SK-N-SH (cell line): ENCODE measurements around the gene ALX3. TPM values are rescaled to one million over a fixed set of nuclear protein-coding genes. Genes with fewer than 3 reads are reported as not detected.

Experiments
- CTCF ChIA-PET: fragments of 300-600, 350-600 bp; formaldehyde crosslinking; extraction: SDS; loops from one replicate; lab custom pipeline; 2021; lab: Yijun Ruan, JAX
- POLR2A ChIA-PET: fragments of 350-600 bp; sonication (Branson Sonifier 250); formaldehyde crosslinking; extraction: SDS; loops from one replicate; lab custom pipeline; 2020; ENCODE audit warnings: antibody characterized with exemption, inconsistent platforms; lab: Yijun Ruan, JAX
- DNase-seq: peaks from one replicate; pipeline ENCODE4 v3.0.0; 2012
- H2AFZ ChIP-seq: fragments of 200-600 bp; sonication (generic); 2 replicates; pipeline ENCODE4 v1.8.1; 2016; ENCODE audit warnings: antibody characterized with exemption, mild to moderate bottlenecking, low read depth
- H3F3A ChIP-seq: fragments of 200-600 bp; sonication (generic); replicated peaks from 2 replicates; pipeline ENCODE3; 2016; ENCODE audit warnings: antibody characterized with exemption, mild to moderate bottlenecking; ENCODE audit not compliant: insufficient read depth
- H3K27ac ChIP-seq, 2 experiments: fragments of 200-500 bp in 1 of 2; fragments of 200-600 bp in 1 of 2; sonication (Bioruptor generic) in 1 of 2; sonication (generic), shearing (Covaris generic) in 1 of 2; 2 replicates each; pipeline versions ENCODE4 v1.5.1 to v1.6.1; 2014 to 2016; ENCODE audit warnings: low read depth in 2 of 2, inconsistent platforms in 1 of 2, low read length in 1 of 2, mild to moderate bottlenecking in 1 of 2, mixed read lengths in 1 of 2
- H3K27me3 ChIP-seq: fragments of 200-600 bp; sonication (generic), shearing (Covaris generic); 2 replicates; pipeline ENCODE4 v1.6.1; 2016; ENCODE audit warnings: mixed run types; ENCODE audit not compliant: insufficient read depth
- H3K36me3 ChIP-seq, 2 experiments: fragments of 200-500 bp in 1 of 2; fragments of 200-600 bp in 1 of 2; sonication (Bioruptor generic) in 1 of 2; sonication (generic) in 1 of 2; replicated peaks in 1 of 2; 2 replicates each; pipeline versions ENCODE3 to v1.5.1; 2014 to 2016; ENCODE audit warnings: low read length in 1 of 2, mild to moderate bottlenecking in 1 of 2; ENCODE audit not compliant: insufficient read depth in 2 of 2, control insufficient read depth in 1 of 2
- H3K4me1 ChIP-seq, 2 experiments: fragments of 200-500 bp in 1 of 2; fragments of 200-600 bp in 1 of 2; sonication (Bioruptor generic) in 1 of 2; sonication (generic), shearing (Covaris generic) in 1 of 2; 2 replicates each; pipeline versions ENCODE4 v1.5.1 to v1.6.1; 2014 to 2016; ENCODE audit warnings: low read depth in 1 of 2, low read length in 1 of 2, mixed run types in 1 of 2; ENCODE audit not compliant: insufficient read depth in 2 of 2, control insufficient read depth in 1 of 2
- H3K4me2 ChIP-seq: fragments of 200-600 bp; sonication (generic), shearing (Covaris generic); 2 replicates; pipeline ENCODE4 v1.6.1; 2017; ENCODE audit warnings: mixed run types
- H3K4me3 ChIP-seq, 2 experiments: fragments of 200-500 bp in 1 of 2; fragments of 200-600 bp in 1 of 2; sonication (Bioruptor generic) in 1 of 2; sonication (generic), shearing (Covaris generic) in 1 of 2; 2 replicates each; pipeline versions ENCODE4 v1.5.1 to v1.8.1; 2014 to 2016; ENCODE audit warnings: low read depth in 2 of 2, inconsistent platforms in 1 of 2, low read length in 1 of 2, mild to moderate bottlenecking in 1 of 2, mixed read lengths in 1 of 2, moderate library complexity in 1 of 2
- H3K79me2 ChIP-seq: fragments of 200-600 bp; sonication (generic); 2 replicates; pipeline ENCODE4 v1.8.1; 2017; ENCODE audit warnings: mild to moderate bottlenecking; ENCODE audit not compliant: insufficient read depth
- H3K9ac ChIP-seq: fragments of 200-600 bp; sonication (generic); 2 replicates; pipeline ENCODE4 v1.6.1; 2017; ENCODE audit warnings: mixed run types
- H3K9me2 ChIP-seq: fragments of 200-600 bp; sonication (generic); 2 replicates; pipeline ENCODE4 v1.6.1; 2017; ENCODE audit warnings: mixed run types
- H3K9me3 ChIP-seq: fragments of 200-600 bp; sonication (generic); 2 replicates; pipeline ENCODE4 v1.6.1; 2017; ENCODE audit warnings: mixed run types, mild to moderate bottlenecking, moderate library complexity
- H4K20me1 ChIP-seq: fragments of 200-600 bp; sonication (generic); 2 replicates; pipeline ENCODE4 v1.6.1; 2017; ENCODE audit warnings: mild to moderate bottlenecking, mixed run types; ENCODE audit not compliant: insufficient read depth
- CHD2 ChIP-seq: fragments of 150-350 bp; IDR thresholded peaks from 2 replicates; pipeline ENCODE4 v1.6.1; 2018; ENCODE audit warnings: low read length; ENCODE audit not compliant: partially characterized antibody
- EP300 ChIP-seq, 2 experiments: IDR thresholded peaks; 2 replicates each; pipeline versions ENCODE4 v1.4.0 to v1.6.1; 2012; ENCODE audit warnings: borderline replicate concordance in 1 of 2, low read depth in 1 of 2, low read length in 1 of 2
- FOSL2 ChIP-seq: IDR thresholded peaks from 2 replicates; pipeline ENCODE4 v1.4.0; 2012; ENCODE audit warnings: low read depth, mild to moderate bottlenecking, moderate library complexity, borderline replicate concordance
- GABPA ChIP-seq: IDR thresholded peaks from 2 replicates; pipeline ENCODE4 v1.4.0; 2012; ENCODE audit warnings: low read depth, mild to moderate bottlenecking
- GATA2 ChIP-seq: sonication (generic); formaldehyde crosslinking; IDR thresholded peaks from 2 replicates; pipeline ENCODE4 v1.5.0; 2020; ENCODE audit warnings: mild to moderate bottlenecking, missing genetic modification reagents
- IRF3 ChIP-seq: fragments of 150-350 bp; IDR thresholded peaks from 2 replicates; pipeline ENCODE4 v1.6.1; 2016; ENCODE audit warnings: mild to moderate bottlenecking, low read depth, low read length
- NFIC ChIP-seq: IDR thresholded peaks from 2 replicates; pipeline ENCODE4 v1.4.0; 2012; ENCODE audit warnings: borderline replicate concordance
- POLR2AphosphoS5 ChIP-seq: IDR thresholded peaks from 2 replicates; pipeline ENCODE4 v1.6.1; 2012; ENCODE audit warnings: low read depth, low read length
- RCOR1 ChIP-seq: fragments of 150-350 bp; IDR thresholded peaks from 2 replicates; pipeline ENCODE4 v1.6.1; 2017; ENCODE audit warnings: antibody characterized with exemption, low read length
- RXRA ChIP-seq: IDR thresholded peaks from 2 replicates; pipeline ENCODE4 v1.4.0; 2012; ENCODE audit warnings: low read depth, mild to moderate bottlenecking, borderline replicate concordance
- SMC3 ChIP-seq: IDR thresholded peaks from 2 replicates; pipeline ENCODE4 v1.6.1; 2012; ENCODE audit warnings: low read depth, low read length, improper control_type of control experiment
- TAF1 ChIP-seq: IDR thresholded peaks from 2 replicates; pipeline ENCODE4 v1.6.1; 2012; ENCODE audit warnings: low read depth, mild to moderate bottlenecking, low read length, moderate library complexity, borderline replicate concordance
- USF2 ChIP-seq: fragments of 150-350 bp; IDR thresholded peaks from 2 replicates; pipeline ENCODE4 v1.6.1; 2017; ENCODE audit warnings: antibody characterized with exemption, low read length, low read depth, borderline replicate concordance
- WGBS: methylation state at CpG from one replicate; pipeline ENCODE4 v1.1.6; 2017; ENCODE audit warnings: low lambda C conversion rate; 5-methylcytosine and 5-hydroxymethylcytosine counted together
- polyA plus RNA-seq, 3 experiments: library from polyadenylated mRNA; depleted of rRNA; stranded (reverse); fragments of >200 nt; gene quantifications; 2 replicates each; pipeline ENCODE4 v1.2.3, GENCODE V29; 2012

ALX3 gene
- polyA plus RNA-seq (2012; rRNA removed) = not detected in 2 replicates
- polyA plus RNA-seq (2012; cell fraction: cytosol; rRNA removed) = not detected in 2 replicates
- polyA plus RNA-seq (2012; cell fraction: nucleus; rRNA removed) = not detected in 2 replicates

DNA sequence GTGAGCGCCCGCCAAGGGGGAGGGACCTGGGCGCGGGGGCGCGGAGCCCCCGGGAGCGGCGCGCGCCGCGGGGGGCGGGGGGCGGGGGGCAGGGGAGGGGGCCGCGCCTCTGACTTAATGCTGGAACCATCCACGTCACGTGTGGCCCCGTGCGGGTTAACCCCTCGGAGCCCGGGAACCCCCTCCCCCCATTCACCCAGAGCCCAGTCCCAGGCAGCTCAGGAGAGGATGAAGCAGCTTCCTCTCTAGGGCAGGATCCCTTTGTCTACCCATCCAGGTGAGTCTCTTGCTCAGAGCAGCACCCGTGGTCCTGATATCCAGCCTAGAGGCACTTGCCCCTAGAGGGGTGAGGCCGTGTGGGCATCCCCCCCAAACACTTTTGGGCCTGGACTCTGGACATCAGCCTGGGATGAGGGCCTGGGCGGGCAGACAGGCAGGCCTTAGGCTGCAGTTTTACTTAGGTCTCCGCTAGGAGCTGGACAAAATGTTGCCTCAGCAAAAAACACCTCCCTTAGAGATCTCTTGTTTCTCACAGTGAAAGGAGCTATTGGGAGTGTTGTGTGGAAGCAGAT, at the start of gene ALX3:
Gene ALX3 (minus strand): TSS at position 2 of the 572 bp plus-strand sequence. CDS start 60 bp downstream, outside the sequence.
- no peaks in the 10 kb centered on the region for H4K20me1 ChIP-seq
- ChIA-PET CTCF (interaction anchor here (1.8 to 3.6 kb wide), 4 partner anchors 12 to 35 kb away, joined by 10 to 30 read pairs (median 14); no protein-coding TSS in a partner anchor), POLR2A (interaction anchor here (0.9 kb wide), 1 partner anchor 21 kb away, joined by 4 read pairs; no protein-coding TSS in a partner anchor)
- no peaks in the 10 kb centered on the region for H3F3A ChIP-seq
- no peak within 1 kb of the TSS for H3K4me3 ChIP-seq
- no peak for DNase-seq
- no peak within 1 kb of the TSS for H3K4me2 ChIP-seq
- H2AFZ ChIP-seq = no peak within 1 kb of the TSS
- TF ChIP-seq POLR2AphosphoS5 = no peak
- TF ChIP-seq GABPA = no peak
- no peak for TF ChIP-seq RCOR1
- no peak for TF ChIP-seq FOSL2
- TF ChIP-seq GATA2 = no peak
- TF ChIP-seq IRF3 = no peak
- TF ChIP-seq TAF1 = no peak
- no peak for TF ChIP-seq RXRA
- TF ChIP-seq SMC3 = no peak
- no peak for TF ChIP-seq CHD2
- TF ChIP-seq NFIC = no peak
- 100% methylated on average over 1 of the region's 27 CpGs for WGBS
- H3K27me3 ChIP-seq = no peaks in the 10 kb centered on the region; the same call in 1 of the 2 replicates
- H3K4me1 ChIP-seq = peaks cover 0 to 8% of the 10 kb centered on the region in 2 experiments; a peak in 2 of 4 replicates
- no peak within 1 kb of the TSS for H3K9ac ChIP-seq
- no peaks in the 10 kb centered on the region for H3K9me3 ChIP-seq
- no peak within 1 kb of the TSS for H3K27ac ChIP-seq
- H3K36me3 ChIP-seq = no peaks in the 10 kb centered on the region
- H3K9me2 ChIP-seq = no peaks in the 10 kb centered on the region
- H3K79me2 ChIP-seq = no peaks in the 10 kb centered on the region

GRCh38 chr1:110119843-110120242, 49.4 kb upstream of the ALX3 start:
- no peaks in the 10 kb centered on the region; the same call in 1 of the 2 replicates for H3K27me3 ChIP-seq
- no peak overlapping the region for H3K4me3 ChIP-seq
- peaks cover 0 to 3% of the 10 kb centered on the region in 2 experiments; a peak in 1 of 4 replicates for H3K4me1 ChIP-seq
- no peaks in the 10 kb centered on the region for H3K36me3 ChIP-seq
- no peak overlapping the region for H3K9ac ChIP-seq
- H4K20me1 ChIP-seq = no peaks in the 10 kb centered on the region
- 83% methylated on average over 1 of the region's 3 CpGs for WGBS
- H2AFZ ChIP-seq = no peak overlapping the region
- TF ChIP-seq RCOR1 = no peak
- no peak for TF ChIP-seq USF2
- TF ChIP-seq EP300 (IDR thresholded peaks at IDR 0.05; ENCODE audit: borderline replicate concordance in 1 of 2, low read depth in 1 of 2, low read length in 1 of 2) = no peak
- TF ChIP-seq CHD2 = no peak
- TF ChIP-seq TAF1 = no peak
- no peak for TF ChIP-seq POLR2AphosphoS5
- TF ChIP-seq GABPA = no peak
- TF ChIP-seq, all 33 proteins: peak for 0
- ChIA-PET POLR2A (no interaction called here), CTCF (interaction anchor here (51.7 kb wide), 1 partner anchor 71 kb away, joined by 1768 read pairs; the partner anchor contains the start of gene STRIP1)
- no peaks in the 10 kb centered on the region for H3F3A ChIP-seq
- no peak for DNase-seq
- no peak overlapping the region for H3K4me2 ChIP-seq
- H3K9me2 ChIP-seq = no peaks in the 10 kb centered on the region
- no peak overlapping the region for H3K27ac ChIP-seq
- no peaks in the 10 kb centered on the region for H3K9me3 ChIP-seq
- H3K79me2 ChIP-seq = no peaks in the 10 kb centered on the region
